HG02938 (cell line): ENCODE measurements around the gene TNFAIP8L1.
"Not testable (repeated sequence)": the region's sequence is repeated elsewhere in the genome, so short reads cannot be mapped to it uniquely, and the experiment has no call there.

Experiments
- ATAC-seq: cut with Tn5 transposase; IDR thresholded peaks from one replicate; pipeline ENCODE4 v1.9.1; 2021; ENCODE audit warnings: mild to moderate bottlenecking, moderate library complexity; ENCODE audit not compliant: unreplicated experiment

Gene TNFAIP8L1

DNA sequence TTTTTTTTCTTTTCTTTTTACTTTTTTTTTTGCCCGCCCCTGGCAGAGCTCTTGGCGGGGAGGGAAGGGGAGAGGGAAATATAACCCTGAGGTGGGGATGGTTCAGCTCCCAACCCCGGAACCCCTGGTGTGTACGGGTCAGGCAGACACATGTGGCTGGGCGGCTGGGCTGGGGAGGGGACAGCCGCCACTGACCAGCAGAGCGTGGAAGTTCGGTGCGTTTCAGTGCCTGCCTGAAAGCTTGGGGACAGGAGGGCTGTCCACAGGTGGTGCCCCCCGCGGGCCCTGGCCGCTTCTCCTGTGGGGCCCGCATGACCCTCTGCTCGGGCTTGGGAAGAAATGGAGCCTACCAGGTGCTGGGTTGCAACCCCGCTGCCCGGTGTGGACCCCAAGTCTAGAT lies 36.0 kb downstream of the TNFAIP8L1 start:
- ATAC-seq, result no peak

DNA sequence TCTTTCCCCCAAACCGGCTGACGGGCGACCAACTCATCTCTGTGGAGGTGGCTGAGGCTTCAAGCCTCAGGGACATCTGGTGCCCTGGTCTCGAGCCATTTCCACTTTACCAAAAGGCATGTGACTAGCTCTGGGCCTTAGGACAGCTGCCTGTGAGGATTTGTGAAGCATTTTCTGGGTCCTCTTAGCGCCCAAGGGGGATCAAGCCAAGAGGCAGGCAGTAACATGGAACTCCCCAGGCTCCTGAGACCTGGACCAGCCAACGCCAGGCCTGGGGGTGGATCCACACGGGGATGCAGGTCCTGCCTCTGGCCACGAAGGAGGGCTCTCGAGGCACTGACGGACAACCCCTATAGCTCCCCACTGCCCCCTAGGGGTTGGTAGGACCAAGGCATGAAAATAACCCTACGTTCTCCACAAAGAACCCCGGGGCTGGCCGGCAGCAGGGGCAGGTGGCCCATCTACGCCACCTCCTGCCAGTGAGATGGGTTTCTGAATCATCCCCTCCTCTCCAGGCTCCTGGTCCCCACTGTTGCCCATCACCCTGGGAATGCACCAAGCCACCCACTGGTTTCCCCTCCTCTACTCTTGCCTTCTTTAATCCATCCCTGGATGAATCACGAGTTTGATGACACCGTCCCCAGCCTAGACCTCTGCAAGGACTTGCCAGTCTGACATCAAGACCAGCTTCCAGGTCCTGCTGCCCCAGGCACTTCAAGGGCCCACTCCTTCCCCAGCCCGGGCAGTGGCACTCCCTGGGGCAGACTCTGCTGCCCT lies 37.8 kb downstream of the TNFAIP8L1 start:
- no peak for ATAC-seq

DNA sequence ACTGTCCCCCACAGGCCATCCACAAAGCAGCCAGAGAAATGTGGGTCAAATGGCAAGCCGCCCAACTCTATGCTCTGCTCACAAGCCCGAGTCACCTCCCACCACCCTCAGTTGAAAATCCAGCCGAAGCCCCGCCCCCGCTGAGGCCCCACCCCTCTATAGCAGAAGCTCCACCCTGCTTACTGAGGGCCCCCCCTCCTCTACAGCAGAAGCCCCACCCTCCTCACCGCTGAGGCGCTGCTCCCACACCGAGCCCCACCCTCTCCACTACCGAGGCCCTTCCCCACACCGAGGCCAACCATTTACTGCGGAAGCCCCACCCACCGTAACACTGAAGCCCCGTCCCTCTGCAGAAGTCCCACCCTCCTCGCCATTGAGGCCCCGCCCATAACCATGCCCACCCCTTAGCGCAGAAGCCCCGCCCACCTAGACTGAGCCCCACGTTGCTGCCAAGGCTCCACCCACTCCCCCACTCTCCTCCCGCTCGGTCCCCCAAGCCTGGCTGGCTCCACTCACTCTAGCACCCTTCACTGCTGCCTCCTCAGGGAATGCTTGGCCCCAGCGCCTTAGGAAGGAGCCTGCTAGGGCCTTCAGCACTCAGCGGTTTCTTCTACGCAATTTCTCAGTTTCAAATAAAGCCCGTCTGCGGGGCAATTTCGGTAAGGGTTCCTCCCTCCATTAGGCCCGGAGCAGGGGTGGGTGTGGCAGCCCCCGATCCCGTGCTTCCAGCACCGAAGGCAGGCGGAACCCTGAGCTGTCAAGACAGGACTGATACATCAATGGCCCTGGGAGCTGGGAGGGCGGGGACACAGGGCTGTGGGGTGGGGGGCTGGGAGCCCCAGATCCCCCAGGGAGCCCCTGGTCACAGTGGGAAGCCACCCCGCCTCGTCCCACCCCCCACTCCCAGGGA lies 39.8 kb downstream of the TNFAIP8L1 start:
- no peak for ATAC-seq

DNA sequence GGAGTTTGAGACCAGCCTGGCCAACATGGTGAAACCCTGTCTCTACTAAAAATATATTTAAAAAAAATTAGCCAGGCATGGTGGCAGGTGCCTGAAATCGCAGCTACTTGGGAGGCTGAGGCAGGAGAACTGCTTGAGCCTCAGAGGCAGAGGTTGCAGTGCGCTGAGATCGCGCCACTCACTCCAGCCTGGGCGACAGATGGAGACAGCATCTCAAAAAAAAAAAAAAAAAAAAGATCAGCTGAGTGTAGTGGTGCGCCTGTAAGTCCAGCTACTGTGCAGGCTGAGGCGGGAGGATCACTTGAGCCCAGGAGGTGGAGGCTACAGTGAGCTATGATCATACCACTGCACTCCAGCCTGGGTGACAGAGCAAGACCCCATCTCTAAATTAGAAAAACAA lies 40.7 kb downstream of the TNFAIP8L1 start:
- not testable (repeated sequence) for ATAC-seq

DNA sequence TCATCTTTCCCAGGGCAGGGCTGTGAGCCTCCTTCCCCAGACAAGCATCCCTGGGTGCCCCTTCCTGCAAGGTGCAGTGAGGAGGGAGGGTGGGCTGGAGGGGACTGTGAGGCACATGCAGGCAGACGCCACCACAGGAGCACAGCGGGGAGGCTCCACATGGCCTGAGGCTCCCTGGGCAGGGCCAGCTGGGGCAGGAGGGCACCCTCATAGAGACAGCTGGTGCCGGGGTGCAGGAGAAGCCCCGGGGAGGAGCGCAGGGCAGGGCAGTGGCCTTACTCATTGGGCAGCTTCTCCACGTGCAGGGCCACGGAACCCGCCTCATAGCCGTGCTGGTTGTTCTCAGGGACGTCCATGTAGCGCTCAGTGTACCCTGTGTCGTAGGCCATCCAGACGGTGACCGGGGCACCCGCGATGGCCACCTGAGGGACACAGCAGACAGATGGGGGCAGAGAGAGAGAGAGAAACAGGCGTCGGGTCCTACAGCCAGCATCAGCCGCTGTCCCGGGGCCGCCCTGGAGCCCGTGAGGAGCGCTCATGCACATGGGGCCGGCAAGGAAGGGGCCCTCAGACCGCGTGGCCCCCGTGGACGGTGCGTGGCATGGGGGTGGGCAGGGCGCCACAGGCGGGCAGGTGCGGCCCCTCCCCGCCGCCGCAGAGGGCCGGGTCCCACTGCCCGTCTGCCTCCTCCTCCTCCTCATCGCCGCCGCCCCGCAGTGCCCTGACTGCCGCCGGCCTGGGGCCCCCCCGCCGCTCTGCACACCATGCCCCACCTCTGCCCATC lies 43.3 kb downstream of the TNFAIP8L1 start:
- no peak for ATAC-seq

DNA sequence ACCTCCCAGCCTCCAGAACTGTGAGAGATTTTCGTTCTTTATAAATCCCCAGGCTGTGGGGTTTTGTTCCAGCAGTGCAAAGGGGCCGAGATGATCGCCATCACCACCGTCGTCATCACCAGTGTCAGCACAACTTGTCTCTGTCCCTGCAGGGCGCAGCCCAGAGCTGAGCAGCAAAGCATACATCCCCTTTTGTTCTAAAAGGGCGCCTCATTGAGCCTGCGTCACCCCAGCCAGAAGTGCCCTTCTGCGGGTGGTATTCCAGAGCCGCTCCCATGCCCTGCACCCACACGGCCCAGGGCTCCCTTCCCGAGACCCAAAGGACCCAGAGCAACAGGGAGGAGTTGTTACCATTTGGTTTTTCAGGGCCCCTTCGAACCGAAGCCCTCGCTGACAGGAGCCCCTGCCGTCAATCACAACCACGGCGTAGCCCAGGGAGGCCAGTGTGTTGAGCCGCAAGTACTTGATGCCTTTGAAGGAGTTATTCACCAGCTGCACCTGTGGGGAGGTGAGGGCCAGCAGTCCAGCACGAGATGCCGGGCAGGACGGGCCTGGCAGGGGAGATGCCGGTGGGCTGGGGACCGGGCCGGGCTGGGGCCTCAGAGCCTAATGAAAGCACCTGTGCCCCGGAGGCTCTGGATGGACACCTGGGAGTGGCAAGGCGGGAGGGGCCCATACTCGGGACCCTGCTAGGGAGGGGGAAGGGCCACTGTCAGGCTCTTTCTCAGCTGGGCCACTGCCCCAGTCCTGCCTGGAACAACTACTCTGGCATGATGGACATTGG lies 45.2 kb downstream of the TNFAIP8L1 start:
- ATAC-seq, result no peak

DNA sequence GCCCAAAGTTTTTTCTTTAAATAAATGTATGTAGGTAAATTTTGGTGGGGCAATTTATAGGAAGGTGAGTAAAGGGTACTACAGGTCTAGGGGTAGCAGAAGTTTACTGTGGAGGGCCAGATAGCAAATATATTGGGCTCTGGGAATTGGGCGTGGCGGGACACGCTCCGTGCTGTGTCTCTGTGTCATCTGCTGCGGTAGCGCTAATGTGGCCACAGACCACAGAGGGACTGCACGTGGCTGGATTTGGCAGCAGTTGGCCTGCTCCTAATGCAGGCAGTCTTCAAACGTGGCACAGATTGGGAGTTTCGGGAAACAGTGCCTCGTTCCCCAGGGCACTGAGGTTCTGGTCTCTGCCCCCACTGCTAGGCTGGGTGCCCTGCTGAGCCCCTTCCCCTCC lies 47.4 kb downstream of the TNFAIP8L1 start:
- ATAC-seq, result no peak

DNA sequence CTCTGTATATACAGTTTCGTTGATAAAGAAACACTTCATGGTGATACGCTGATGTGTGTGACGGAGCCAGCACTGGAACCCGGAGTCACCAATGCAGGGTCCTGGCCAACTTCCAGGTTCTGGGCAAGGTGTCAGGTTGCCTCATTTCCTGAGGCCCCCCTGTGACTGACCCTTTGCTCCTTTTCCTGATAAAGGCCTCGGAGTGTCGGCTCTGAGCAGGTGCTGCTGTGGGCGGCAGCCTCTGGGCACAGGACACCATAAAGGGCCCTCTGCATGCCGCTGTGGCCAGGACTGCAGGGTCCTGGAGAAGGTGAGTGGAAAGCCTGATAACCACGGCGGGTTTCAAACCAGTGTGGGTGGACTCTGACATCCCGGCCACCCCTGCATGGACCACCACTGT lies 48.1 kb downstream of the TNFAIP8L1 start:
- no peak for ATAC-seq

DNA sequence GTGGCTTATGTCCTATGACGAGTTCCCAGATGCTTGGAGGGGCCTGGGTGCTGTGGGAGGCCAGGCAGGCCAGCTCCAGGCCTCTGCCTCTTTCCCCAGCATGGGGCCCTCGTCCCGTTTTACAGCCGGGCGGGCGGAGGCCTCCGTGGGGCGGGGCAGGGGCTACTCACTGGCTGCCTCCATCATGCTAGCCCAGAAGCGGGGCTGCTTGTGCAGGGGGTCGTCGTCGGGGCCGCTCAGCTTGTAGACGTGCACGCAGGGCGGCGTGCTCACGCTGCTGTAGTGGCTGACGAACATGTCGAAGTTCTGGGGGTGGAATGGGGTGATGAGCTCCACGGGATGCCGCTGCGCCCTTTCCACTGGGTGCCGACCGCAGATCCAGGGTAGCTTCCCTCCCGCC lies 49.3 kb downstream of the TNFAIP8L1 start:
- no peak for ATAC-seq

DNA sequence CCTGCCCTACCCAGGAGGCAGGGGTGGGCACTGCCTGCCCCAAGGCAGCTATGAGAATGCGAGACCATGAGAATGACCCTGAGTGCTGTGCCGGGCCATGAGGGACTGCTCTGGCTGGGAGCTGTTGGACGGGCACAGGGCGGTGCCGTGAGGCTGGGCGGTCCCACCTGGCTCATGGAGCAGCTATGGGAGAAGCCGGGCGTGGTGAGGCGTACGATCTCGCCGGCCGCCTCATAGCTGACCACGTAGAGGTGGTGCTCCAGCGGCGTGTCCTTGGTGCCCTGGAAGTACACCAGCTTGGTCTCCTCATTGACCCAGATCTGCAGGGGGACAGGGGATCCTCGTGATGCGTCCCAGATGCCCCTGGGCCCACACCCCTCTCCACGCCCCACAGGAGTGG lies 50.1 kb downstream of the TNFAIP8L1 start:
- ATAC-seq, result no peak

DNA sequence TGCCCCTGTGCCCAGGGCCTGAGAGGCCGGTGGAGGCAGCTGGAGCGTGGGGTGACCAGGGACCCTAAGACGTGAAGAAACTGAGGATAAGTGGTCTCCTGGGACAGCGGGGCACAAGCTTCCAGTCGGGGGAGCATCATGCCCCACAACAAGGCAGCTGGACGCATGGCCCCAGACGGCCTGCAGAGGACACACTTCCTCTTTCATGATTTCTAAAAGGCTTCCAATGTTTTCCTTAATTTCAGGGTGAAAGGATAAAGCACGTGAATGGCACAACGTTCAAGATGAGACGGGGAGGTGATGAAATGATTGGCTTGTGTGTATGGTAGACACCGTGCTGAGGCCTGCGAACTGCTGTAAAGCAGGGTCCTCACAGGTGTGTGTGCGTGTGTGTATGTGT lies 51.0 kb downstream of the TNFAIP8L1 start:
- ATAC-seq, result no peak

DNA sequence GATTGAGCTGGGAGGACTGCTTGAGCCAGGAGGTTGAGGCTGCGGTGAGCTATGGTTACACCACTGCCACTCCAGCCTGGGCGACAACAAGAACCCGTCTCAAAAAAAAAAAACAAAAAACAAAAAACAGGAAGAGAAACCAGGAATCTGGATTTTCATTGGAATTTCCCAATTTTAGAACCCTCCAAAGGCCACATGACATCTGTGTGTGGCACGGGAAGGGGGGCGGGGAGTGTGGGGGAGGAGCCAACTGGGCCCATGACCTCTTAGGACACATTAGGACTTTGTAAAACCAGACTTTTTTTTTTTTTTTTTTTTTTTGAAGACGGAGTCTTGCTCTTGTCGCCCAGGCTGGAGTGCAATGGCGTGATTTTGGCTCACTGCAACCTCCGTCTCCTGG lies 52.1 kb downstream of the TNFAIP8L1 start:
- ATAC-seq, result no peak

DNA sequence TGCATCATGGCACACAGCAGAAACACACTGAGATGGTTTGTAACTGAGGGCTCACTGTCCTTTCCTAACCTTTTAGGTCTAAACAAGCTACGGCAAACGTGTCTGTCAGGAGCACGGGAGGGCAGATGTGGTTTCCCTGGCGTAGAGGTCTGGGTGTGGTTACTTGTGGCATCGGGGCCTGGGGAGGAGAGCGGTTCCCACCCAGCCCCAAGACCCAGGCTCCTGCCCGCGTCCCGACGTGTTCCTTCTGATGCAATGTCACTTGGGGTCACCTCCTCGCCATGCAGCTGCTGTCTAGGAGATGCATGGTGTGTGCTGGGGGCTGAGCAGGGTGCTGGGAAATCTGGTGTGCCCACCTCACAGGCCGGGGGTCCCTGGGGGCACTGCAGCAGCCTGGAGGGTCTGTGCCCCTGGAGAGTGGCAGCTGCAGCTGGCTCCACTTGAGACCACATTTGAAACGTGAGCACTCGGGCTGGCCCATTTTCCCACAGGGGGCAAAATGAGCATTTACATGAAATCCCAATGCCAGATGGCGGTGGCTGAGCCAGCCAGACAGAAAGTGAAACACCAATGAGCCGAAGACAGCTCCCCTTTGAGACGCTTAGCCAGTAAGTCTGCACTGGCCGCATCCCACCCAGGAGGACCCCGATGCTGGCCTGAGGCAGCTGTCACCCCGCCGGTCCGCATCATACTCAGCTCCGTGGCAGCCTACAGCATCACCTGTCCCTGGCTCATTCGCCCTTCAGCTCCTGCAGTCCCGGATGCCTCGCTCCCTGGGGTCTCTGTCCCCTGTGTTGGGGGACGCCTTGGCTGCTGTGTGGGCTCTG lies 53.1 kb downstream of the TNFAIP8L1 start:
- ATAC-seq, result no peak

DNA sequence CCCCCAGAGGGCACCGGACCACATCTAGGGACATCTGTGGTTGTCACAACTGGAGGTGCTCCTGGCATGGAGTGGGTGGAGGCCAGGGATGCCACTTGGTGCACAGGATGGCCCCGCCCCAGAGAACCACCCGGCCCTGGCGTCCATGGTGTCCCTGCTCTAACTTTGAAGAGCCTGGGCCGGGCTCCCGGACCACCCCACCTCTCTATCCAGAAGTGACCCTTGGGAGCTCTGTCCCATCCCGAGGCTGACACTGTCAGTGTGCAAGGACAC lies 53.7 kb downstream of the TNFAIP8L1 start:
- no peak for ATAC-seq

DNA sequence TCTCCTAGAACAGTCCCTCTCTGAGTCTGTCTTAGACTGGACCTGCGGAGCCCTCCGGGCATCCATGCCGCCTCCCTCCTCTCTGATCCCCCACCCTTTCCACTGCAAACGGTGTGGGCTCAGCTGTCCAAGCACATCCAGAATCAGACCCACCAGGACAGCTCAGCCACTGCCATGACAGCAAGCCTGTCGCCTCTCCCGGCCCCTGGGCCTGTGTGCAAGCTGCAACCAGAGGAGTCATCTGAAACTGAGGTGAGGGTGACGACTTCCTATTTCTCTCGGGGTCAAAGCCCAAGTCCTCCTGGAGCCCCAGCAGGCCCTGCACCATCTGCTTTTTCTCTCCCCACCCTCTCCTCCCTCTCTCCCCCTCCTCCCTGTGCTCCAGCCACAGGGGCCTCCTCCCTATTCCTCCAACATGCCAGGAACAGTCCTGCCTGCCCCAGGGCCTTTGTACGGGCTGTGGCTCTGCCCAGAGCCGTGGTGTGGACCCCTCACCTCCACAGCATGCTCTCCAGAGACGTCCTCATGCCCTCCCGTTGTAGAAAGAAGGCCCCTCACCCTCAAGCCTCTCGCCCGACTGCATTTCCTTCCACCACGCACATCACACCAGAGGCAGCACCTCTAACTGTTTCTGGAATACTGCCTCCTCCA lies 54.3 kb downstream of the TNFAIP8L1 start:
- no peak for ATAC-seq

DNA sequence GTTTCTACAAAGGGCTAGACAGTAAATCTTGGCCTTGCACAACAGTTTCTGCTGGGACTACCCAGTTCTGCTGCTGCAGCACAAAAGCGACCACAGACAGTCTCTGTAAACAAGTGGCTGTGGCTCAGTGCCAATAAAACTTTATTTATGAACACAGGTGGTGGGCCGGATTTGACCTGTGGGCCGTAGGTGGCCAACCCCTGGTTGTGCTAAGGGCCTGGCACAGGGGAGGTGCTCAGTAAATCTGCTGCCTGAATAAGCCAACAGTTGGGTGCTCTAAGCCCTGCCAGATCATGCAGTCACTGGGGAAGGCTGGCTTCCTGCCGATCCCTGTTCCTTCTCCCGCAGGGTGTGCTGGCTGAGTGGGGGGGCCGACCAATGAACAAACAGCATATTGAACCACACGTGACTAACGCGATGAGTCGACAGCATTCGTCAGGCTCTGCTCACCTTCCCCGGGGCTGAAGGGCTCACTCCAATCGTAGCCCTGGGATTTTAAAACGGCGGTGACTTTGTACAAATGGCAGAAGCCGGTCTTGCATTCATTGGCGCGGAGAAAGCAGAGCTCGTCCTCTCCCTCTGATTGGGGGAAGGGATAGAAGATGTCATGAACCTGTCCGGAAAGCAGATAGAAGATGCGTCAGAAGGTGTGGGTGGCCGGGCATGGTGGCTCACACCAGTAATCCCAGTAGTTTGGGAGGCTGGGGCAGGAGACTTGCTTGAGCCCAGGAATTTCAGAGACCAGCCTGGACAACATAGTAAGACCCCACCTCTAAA lies 55.1 kb downstream of the TNFAIP8L1 start:
- ATAC-seq, result no peak

DNA sequence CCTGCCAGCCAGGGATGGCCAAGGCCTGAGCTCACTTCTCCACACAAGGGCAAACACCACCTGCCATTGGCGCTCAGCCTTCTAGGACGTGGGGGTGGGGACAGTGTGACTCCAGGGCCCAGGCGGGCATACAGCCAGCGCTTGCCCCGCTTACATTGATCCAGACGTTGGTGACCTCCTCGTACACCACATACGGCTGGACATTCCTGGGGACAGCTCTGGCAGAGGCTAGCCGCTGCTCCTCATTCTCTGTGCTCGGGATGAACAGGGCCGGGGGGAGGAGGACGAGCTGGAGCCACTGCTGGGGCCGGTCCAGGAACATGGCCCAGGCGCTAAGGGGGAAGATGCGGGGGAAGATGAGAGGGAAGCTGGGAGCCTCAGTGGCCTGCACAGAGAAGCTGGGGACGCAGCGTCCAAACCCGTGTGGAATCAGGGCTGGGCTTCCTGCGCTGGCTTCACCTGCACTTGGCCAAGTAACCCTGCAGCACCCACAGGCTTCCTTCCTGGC lies 56.0 kb downstream of the TNFAIP8L1 start:
- no peak for ATAC-seq

DNA sequence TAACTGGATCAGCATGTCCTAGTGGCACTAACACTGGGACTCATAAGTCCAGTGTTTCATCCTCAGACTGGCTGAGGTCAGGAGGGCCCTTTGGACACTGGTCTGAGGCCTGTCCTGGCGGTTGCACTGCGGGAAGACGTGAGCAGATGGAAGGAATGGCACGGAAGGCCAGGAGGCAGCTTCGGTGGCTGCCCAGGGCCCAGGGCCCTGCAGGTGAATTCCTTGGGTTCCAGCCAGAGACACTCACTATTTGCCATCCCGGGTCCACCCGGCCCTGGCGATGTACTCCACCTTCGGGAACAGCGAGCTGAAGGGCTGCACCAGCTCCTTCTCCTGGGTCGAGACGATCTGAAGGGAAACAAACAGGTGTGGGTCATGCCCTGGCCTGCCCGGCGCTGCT lies 58.0 kb downstream of the TNFAIP8L1 start:
- no peak for ATAC-seq
